Measurements from ENCODE around the gene CDCP1.
A peak's percentile ranks its signal among the peaks of the same experiment; 100 is the strongest.
"Not testable (repeated sequence)": the region's sequence is repeated elsewhere in the genome, so short reads cannot be mapped to it uniquely, and the experiment has no call there.

CDCP1 gene

DNA sequence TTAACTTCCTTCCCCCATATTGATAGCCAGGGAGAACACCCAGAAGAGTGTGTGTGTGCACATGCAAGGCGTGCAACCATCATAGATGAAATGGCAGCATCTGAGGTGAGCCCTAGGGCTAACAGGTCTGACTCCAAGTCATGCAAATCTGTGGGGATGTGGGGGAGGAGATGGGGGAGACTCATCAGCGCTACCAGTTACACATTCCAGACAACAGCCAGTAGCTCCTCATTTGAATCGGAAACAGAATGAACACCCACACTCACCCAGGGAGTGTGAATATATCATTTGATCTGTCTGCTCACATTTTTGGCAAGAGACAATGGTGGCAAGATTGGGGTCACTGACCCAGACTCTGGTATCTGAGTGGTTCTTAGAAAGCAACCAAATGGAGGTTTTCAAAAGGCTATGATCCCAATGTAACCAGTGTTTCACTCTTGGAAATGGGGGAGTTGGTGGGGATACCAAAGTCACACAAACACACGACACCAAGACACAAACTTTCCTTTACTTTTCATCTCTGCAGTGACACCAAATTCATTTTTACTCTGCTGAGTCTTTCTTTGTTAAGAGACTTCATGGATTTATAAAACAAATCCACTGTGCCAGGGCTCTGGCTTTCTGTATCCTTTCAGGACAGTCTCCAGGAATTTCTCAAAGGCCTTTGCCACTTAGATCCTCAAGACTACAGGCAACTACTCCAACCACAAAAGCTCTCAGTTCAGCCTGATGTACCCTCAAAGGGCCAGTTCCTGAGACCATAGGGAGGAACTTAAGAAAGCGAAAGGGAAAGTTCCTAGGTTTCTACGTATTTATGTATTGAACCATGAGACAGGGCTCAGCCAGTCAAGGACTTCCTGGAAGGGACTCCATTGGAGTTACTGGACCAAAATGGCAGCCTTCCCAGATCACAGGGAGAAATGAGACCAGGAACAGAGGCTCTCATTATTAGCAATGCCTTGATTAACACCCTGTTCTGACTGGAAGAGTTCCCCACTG, 2.2 kb downstream of the CDCP1 start:
- Histone ChIP-seq H3K4me3 (peak overlapping the region in 3 of 7 experiments; percentile 59 to 66 (median 64)), H3K27ac (peak overlapping the region in 12 of 21 experiments; percentile 4 to 88 (median 48))

DNA sequence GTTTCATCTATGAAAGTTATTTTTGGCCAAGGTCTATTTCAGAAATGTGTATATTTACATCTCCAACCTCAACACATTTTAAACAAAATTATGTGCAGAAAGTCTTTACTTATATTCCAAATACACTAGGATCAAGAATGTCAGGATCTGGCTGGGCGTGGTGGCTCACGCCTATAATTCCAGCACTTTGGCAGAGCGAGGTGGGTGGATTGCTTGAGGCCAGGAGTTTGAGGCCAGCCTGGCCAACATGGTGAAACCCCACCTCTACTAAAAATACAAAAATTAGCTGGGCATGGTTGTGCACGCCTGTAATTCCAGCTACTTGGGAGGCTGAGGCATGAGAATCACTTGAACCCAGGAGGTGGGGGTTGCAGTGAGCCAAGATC, 5.4 kb downstream of the CDCP1 start:
- H3K27ac ChIP-seq: peak overlapping the region in 2 of 21 experiments; percentile 13 to 35
- not testable (repeated sequence) for H3K4me3 ChIP-seq

DNA sequence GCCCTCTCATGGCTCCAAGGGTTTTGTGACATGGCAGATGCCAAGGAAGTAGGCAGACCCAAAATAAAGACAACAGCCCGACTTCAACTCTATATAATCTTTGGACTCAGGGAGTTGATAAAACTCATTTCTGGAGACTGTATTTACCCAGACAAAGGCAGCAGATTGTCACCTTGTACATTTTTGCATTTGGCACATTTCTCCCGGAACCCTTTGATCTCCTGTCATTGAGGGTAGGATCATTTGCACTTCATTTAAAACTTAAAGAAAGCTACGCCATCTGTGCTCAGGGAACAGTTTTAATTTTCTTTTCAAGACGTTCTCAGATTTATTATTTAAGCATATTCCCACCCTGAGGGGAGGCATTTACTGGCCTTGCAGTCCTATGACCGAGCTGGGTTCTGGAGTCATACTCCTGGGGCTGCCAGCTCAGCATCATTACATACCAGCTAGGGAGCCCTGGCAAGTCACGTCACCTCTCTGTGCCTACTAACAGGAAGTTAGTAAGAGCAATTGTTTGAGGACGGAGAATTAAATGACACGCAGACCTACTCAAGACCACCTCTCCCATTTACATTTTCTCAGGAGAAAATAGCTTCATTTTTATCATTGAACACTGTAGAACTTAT, 5.9 kb downstream of the CDCP1 start:
- peak overlapping the region in 5 of 21 experiments; percentile 10 to 73 (median 50) for H3K27ac ChIP-seq
- no peak overlapping the region for H3K4me3 ChIP-seq

DNA sequence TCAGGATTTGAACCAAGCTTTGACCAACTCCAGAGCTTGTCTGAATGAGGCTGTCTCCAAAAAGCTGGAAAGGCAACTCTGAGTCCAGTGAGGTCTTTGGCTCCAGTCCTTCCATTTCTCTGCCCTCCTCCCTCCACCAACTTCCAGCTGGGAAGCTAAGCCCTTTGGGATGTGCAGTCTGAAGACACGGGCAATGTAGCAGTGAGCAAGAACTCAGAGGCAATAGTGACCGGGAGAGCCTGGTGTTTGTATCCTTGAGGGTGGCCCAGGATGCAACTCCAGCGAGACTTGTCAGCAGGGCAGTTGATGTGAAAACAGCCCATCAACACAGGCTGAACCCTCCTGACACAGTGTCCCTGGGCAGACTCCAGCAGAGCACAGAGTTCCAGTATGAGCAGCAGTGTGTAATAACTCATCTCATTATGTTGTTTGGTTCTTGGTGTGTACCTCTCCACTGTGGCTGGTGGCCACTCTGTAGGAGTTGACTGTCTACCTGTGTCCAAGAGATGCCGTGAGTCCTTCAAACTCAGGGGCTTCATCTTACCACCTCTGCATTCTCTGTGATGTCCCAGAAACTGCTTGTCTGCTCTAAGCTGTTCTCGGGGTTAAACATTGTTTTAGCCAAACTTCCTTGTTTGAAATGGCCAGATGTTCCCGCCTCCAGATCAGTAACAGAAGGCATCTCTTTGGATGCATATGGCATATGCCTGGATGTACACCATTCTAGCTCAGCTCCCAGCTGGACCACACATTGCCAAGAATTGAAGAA, 6.6 kb downstream of the CDCP1 start:
- Histone ChIP-seq H3K4me3 (no peak overlapping the region), H3K27ac (peak overlapping the region in 18 of 21 experiments; percentile 5 to 76 (median 50))

DNA sequence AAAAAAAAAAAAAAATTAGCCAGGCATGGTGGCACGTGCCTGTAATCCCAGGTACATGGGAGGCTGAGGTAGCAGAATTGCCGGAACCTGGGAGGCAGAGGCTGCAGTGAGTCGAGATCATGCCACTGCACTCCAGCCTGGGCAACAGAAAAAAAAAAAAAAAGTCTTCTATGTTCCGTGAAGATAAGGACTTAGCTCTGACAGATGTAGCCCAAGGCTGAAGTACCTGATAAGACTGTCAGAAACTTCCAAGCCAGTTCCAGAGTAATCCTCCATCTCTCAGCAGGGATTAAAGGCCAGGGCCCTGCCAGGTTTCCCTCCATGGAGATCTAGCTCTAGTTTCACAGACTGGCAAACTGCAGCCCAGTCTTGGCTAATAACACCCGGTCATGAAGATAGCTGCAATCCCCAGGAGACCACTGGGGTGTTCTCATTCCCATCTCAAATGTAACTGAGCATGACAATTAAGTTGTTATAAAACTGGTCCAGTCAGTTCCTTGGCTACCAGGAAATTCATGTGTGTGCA, 8.5 kb downstream of the CDCP1 start:
- Histone ChIP-seq H3K4me3 (no peak overlapping the region), H3K27ac (peak overlapping the region in 9 of 21 experiments; percentile 4 to 76 (median 22))

DNA sequence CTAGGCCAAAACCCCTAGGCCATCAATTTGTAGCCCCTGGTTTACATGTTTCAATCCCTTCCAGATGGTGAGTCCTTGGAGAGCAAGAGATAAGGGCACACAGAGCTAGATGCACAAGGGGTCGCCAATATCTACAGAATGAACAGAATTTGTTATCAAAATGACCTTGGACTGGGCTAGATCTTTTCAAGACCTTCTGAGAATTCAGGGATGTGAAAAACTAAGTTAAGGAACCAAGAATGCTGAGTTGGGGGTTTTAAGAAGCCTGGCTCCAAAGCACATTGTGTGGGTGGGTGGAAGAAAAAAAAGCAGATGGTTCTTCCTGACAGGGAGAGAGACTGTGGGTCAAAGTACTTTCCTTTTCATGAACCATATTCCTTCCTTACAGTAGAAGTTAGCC, 10.2 kb downstream of the CDCP1 start:
- Histone ChIP-seq H3K27ac (peak overlapping the region in 11 of 21 experiments; percentile 1 to 66 (median 28)), H3K4me3 (no peak overlapping the region)

DNA sequence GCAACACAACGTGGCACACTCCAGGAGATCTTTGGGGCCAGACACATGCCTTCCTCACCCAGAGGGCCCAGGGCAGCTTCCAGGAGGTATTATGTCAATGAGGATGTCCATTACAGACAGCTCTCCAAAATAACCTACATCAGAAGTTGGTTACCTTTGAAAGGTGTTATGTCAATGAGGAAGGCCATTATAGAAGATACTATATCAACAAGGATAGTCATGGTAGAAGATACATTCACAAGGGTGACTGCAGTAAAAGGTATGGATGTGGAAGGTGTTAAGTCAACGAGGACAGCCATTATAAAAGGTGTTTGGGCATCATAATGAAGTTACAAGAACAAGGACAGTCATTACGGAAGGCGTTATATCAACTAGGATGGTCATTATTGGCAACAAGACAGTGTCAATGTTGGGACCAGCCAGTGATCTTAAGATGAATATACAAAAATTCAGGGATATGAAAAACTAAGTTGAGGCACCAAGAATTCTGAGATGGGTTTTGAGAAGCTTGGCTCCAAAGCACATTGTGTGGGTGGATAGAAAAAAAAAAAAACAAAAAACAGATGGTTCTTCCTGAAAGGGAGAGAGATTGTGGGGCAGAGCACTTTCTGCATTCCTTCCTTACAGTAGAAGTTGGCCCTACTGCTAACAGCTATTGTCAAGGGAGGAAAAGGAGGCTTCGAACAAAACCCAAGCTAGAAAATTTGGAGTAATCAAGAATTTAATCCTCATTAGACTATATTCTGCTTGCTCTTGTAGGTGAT, 11.2 kb downstream of the CDCP1 start:
- Histone ChIP-seq H3K27ac (peak overlapping the region in 12 of 21 experiments; percentile 1 to 66 (median 30)), H3K4me3 (no peak overlapping the region)

DNA sequence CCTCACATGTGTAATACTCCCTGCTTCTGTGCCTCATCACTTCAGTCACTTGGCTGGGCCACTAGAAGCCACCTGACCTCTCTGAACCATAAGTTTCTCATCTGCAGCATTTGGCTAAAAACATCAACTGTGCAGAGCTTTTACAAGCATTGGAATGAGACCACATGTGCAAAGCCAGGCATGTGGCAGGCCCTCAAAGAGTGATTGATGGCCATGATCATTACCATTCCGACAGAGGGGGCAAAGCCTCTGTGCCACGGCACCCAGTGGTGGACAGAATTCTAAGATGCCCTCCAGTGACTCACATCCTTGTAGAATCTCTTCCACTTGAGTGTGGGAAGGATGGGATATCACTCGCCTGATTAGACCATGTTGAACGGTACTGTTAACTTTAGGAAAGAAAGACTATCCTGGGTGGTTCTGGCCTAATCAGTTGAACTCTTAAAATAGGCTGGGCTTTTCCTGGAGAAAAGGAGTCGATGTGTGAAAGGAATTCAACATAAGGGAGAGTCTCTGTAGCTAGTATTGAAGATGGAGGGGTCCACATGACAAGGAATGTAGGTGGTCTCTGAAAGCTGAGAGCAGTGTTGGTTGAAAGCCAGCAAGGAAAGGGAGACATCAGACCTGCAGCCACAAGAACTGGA, 13.5 kb downstream of the CDCP1 start:
- no peak overlapping the region for H3K4me3 ChIP-seq
- no peak overlapping the region for H3K27ac ChIP-seq

DNA sequence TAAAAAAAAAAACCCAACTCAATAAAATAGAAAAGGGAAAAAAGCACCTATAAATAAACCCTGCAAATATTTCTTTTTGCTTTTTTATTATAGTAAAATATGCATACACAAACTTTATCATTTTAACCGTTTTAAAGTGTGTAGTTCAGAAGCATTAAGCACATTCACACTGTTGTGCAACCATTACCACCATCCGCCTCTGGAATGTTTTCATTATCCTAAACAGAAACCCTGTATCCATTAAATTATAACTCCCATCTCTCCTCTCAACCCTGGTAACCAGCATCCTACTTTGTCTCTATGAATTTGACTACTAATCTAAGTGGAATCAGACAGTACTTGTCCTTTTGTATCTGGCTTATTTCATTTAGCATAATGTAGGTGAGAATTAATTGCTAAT, 15.0 kb downstream of the CDCP1 start:
- no peak overlapping the region for H3K4me3 ChIP-seq
- H3K27ac ChIP-seq: no peak overlapping the region

DNA sequence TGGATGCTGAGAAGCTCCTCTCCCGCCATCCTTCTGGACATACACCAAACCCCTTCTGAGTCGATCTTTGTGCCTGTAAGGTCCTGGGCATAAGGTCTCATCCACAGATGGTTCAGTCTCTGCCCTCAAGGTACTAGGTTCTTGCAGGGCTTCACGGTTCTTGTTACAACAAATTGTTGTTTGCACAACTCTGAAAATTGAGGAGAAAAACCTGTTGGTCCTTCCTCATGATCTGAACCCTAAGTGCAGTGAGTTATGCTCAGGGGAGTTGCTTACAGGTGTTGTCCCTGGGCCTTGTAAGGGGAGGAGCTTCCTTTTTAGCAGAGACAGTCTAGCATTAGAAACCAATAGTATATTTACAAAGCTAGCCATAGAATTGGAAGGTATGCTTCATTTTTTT, 15.7 kb downstream of the CDCP1 start:
- no peak overlapping the region for H3K27ac ChIP-seq
- no peak overlapping the region for H3K4me3 ChIP-seq

DNA sequence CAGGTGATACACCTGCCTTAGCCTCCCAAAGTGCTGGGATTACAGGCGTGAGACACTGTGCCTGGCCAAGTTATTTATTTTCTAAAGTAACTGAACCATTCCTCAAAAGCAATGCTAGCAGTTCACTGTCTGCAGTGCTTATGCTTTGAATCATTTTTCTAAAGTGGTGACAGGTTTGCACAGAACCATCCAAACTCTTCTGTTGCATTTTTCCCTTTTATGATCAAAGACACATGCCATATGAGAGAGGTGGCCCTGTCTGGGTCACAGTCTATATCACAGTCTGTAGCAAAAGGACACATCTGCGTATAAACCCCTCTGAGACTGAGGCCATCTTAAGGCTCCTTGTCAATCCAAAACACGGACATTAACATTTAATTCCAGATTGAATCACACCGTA, 17.2 kb downstream of the CDCP1 start:
- Histone ChIP-seq H3K4me3 (no peak overlapping the region), H3K27ac (no peak overlapping the region)

DNA sequence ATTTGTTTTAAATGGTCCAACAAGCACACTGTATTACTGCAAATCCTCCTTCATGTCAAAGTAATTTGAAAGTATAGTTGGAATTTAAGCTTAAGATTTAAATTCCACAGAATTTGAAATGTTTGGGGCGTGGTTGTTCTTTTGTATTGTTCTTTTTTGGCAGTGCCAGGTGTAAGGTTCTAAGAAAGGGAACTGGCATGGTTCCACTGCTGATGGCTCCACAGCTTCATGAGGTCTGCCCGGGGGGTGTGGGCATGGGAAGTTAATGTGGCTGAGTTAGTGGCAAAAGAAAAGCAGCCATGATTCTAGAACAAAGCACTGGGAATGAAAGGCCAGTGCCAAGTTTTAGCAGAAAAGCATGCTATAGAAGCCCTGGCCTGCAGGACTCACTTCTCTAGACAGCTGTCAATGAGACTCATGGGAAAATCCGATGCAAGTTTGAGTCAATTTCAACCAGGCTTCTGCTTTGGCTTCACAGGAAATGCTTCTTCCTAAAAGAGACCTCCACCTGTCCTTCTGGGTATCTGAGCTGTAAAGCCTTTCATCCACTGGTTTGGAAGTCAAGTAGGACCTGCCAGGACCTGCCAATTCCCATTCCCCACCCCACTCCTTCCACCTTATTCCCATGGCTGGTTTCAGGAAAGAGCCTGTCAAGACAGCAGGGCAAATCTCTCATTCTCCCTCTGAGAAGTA, 18.9 kb downstream of the CDCP1 start:
- Histone ChIP-seq H3K27ac (peak overlapping the region in 1 of 21 experiments; percentile 15), H3K4me3 (no peak overlapping the region)

DNA sequence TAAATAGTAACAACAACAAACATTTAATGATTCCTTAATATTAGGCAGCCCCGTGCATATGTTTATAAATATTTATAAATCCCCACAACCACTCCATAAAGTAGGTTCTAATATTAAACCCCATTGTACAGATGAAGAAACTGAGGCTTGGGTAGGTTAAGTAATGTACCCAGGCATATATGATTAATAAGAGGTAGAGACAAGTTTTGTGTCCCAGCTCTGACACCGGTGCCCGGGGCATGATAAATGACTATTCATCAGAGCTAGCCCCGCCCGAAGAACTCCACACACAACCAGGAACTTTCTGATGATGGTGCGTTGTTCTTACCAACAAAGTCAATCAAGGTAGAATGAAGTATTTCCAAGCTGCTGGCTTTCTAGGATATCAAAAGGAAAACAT, 19.4 kb downstream of the CDCP1 start:
- no peak overlapping the region for H3K27ac ChIP-seq
- no peak overlapping the region for H3K4me3 ChIP-seq

DNA sequence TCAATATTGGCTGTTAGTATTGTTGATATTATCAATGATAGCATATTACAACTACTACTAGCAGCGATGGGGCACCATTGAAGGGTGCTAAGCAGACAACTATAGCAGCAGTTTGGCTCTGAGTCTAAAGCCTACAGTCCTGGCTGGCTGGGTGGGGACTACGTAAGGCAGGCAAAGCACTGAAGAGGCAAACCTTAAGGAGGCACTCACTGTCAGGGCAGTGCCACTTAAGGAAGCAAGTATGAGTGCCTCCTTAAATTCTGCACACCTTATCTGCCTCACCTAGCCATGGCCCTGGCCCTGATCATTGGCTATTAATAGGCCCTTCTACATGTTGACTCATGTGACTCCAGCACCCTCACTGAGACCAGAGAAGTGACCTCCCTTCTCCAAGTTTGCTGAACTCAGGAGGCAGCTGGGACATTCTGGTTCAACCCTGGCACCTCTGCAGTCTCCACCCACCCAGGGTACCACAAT, 20.6 kb downstream of the CDCP1 start:
- Histone ChIP-seq H3K27ac (peak overlapping the region in 2 of 21 experiments; percentile 1 to 14), H3K4me3 (no peak overlapping the region)

DNA sequence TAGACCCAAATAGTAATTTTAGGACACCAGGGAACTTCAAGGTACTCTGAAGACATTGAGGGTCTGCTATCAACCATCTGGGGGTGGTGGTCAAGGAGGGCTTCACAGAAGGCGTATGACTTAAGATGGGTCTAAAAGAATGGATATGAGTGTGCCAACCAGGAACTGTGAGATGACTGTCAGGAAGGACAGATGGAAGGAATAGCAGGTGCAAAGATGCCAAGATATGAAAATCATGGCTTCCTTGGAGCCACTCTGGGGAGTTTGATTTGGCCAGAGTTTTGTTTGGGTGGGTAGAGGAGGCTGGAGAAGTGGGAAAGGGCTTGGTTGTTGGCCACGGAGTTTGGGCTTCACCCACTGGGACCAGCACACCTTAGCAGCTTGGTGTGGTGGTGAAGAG, 21.2 kb downstream of the CDCP1 start:
- Histone ChIP-seq H3K27ac (peak overlapping the region in 4 of 21 experiments; percentile 8 to 74 (median 42)), H3K4me3 (no peak overlapping the region)

DNA sequence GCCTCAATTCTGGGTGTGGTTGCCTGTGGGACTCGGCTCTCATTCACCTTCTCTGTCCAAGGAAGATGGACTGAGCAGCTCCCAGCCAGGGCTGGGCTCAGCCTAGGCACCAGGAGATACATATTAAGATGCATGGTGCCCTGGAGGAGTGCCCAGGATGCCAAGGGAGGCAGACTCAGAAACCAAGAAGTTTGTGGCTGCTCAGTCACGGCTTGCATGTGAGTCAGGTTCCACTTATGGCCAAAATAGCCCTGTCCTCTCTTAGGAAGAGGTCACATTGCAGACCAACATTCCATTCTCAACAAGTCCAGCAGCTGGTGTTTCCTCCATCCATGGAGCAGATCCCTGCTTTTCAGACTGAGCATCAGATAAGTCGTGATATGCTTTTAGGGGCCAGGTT, 21.8 kb downstream of the CDCP1 start:
- peak overlapping the region in 8 of 21 experiments; percentile 4 to 74 (median 28) for H3K27ac ChIP-seq
- H3K4me3 ChIP-seq: no peak overlapping the region

DNA sequence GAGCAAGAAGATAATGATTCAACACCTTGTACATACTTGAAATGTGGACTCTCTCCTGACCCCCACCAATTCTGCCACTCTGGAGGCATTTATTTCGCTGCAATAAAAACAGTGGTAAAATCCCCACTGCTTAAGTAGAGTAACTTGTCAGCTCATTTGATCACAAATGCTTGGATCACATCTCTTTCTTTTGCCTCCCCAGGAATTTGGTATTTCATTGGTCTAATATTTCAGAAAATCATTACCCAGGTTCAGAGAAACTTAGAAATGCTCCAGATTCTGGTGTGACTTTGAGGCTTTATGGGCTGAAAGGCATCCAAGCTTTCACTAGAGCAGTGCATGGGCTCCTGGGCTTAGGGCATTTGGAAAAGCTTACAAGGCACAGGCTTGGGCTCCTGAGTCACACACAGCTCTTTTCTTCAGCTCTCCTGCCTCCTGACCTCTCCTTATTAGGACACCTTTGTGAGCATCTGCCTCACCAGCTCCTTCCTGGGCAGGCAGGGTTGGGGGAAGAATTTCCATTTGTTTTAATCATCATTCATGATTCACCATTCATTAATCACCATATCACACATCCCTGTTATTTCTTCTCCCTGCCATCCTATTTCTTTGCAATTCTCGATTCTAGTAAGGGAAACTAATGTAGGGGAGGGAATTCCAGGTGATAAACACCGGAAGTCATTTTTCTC, 22.5 kb downstream of the CDCP1 start:
- H3K4me3 ChIP-seq: no peak overlapping the region
- H3K27ac ChIP-seq: peak overlapping the region in 14 of 21 experiments; percentile 2 to 74 (median 40)
